Uterus (tissue), 4 donors: ENCODE results near the gene RABGAP1. TPM values are rescaled to one million over a fixed set of nuclear protein-coding genes. Genes with fewer than 3 reads are reported as not detected.
"Not testable (repeated sequence)": the region's sequence is repeated elsewhere in the genome, so short reads cannot be mapped to it uniquely, and the experiment has no call there.

Experiments
- DNase-seq, 2 donors: peaks; one replicate each; pipeline ENCODE4 v3.0.0-alpha.2; 2019 to 2020
- H3K27ac ChIP-seq, 2 donors: fragments of 200-600 bp; sonication (generic); 1 replicate in 1 of 2; 2 replicates in 1 of 2; pipeline ENCODE4 v1.5.1; 2016 to 2018
- H3K27me3 ChIP-seq, 2 donors: fragments of 200-600 bp; sonication (generic); one replicate each; pipeline ENCODE4 v1.5.1; 2018 to 2019; ENCODE audit warnings: control low read depth in 1 of 2
- H3K36me3 ChIP-seq, 2 donors: fragments of 200-600 bp; sonication (generic); one replicate each; pipeline ENCODE4 v1.5.1; 2019; ENCODE audit warnings: control low read depth in 1 of 2
- H3K4me1 ChIP-seq, 2 donors: fragments of 200-600 bp; sonication (generic); one replicate each; pipeline ENCODE4 v1.5.1; 2018 to 2019; ENCODE audit warnings: control low read depth in 1 of 2
- H3K4me3 ChIP-seq, 2 donors: fragments of 200-600 bp; sonication (generic); 1 replicate in 1 of 2; 2 replicates in 1 of 2; pipeline ENCODE4 v1.5.1; 2018 to 2019; ENCODE audit warnings: mild to moderate bottlenecking in 1 of 2
- H3K9me3 ChIP-seq, 2 donors: fragments of 200-600 bp; sonication (generic); one replicate each; pipeline ENCODE4 v1.5.1; 2019; ENCODE audit warnings: control low read depth in 1 of 2
- POLR2A ChIP-seq, 2 donors: fragments of 450-650 bp; IDR thresholded peaks; one replicate each; pipeline ENCODE4 v1.6.1; 2016; ENCODE audit warnings: antibody characterized with exemption in 2 of 2, mild to moderate bottlenecking in 1 of 2, moderate library complexity in 1 of 2
- intact Hi-C: fragments of 100-400 bp; cut with DNase I; formaldehyde crosslinking; loops from one replicate; pipeline ENCODE4 v1.15.1; 2023; ENCODE audit warnings: low total_unique reads
- total RNA-seq, 4 donors: library from RNA; depleted of rRNA in 3 of 4; stranded (reverse); fragments of >200 nt in 3 of 4; gene quantifications; one replicate each; pipeline versions ENCODE4 v1.1.0 to v1.2.4, GENCODE V29; 2014 to 2023
- TF ChIP-seq, protein P1 (sequence below), 4 experiments: fragments of 200-600 bp in 2 of 4; fragments of 450-650 bp in 2 of 4; sonication (generic) in 2 of 4; IDR thresholded peaks; one replicate each; pipeline ENCODE4 v1.5.1; 2016 to 2019; ENCODE audit warnings: antibody characterized with exemption in 4 of 4, mild to moderate bottlenecking in 2 of 4, moderate library complexity in 1 of 4
- donor health status: DM: yes; HTN: yes; CAD: no.

The RABGAP1 gene
- total RNA-seq, 4 donors from 2014 or later: 81.2 to 107 (median 91.0) TPM

DNA sequence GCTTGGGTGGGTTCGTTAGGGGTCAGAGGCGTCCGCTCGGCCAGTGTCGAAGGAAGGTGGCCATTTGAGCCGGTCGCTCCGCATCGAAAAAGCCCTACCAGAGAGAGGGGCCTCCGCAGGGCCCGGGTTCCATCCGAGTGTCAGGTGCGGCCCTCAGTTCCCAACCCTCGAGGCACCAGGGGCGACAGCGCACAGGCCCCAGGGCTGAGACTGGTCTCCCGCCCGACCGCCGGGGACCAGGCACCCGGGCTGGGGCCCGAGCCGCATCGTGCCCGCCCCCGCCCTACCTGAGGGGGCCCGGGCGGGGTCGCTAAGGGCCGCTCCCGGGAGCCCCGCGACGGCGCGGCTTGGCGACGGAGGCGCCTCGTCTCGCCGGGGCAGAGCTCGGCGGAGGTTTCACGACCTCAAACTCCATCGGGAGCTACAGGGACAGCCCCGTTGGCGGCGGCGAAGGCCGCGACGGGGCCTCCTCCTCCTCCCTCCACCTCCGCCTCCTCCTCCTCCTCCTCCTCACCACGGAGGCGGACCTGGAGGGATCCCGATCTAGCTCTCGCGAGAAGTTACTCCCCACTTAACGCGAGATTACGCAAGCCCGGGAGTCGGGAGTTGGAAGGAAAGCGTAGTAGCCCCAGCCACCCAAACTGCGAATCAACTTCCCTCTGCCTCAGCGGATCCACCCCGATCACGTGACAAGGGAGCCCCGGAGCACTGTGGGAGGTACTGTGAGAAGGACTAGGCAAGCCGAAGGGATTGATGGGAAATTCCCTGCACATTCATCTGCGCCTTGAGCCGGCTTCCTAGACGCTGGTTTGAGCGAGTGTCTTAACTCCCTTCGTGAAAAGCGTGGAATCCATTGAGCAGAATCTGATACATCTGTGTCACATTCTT is 35.8 kb upstream of the RABGAP1 start, which contains the start of gene RC3H2:
RC3H2 (minus strand) TSS at position 537 of the 888 bp plus-strand sequence. CDS start 7,850 bp downstream, outside the sequence.
- no peaks in the 10 kb centered on the region for H3K27me3 ChIP-seq
- H3K4me3 ChIP-seq: peak within 1 kb of the TSS; percentile 88 to 89
- TF ChIP-seq, protein P1, sequence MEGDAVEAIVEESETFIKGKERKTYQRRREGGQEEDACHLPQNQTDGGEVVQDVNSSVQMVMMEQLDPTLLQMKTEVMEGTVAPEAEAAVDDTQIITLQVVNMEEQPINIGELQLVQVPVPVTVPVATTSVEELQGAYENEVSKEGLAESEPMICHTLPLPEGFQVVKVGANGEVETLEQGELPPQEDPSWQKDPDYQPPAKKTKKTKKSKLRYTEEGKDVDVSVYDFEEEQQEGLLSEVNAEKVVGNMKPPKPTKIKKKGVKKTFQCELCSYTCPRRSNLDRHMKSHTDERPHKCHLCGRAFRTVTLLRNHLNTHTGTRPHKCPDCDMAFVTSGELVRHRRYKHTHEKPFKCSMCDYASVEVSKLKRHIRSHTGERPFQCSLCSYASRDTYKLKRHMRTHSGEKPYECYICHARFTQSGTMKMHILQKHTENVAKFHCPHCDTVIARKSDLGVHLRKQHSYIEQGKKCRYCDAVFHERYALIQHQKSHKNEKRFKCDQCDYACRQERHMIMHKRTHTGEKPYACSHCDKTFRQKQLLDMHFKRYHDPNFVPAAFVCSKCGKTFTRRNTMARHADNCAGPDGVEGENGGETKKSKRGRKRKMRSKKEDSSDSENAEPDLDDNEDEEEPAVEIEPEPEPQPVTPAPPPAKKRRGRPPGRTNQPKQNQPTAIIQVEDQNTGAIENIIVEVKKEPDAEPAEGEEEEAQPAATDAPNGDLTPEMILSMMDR (IDR thresholded peaks at IDR 0.05): peak in 2 of 4 experiments; percentile 1 to 19
- peak; percentile 98 to 99 for TF ChIP-seq POLR2A (IDR thresholded peaks at IDR 0.05)
- no peaks in the 10 kb centered on the region for H3K9me3 ChIP-seq
- H3K36me3 ChIP-seq: no peaks in the 10 kb centered on the region
- peak; percentile 99 to 100 for DNase-seq
- H3K27ac ChIP-seq: peak within 1 kb of the TSS; percentile 95 to 97
- intact Hi-C loops: no loop called here
- H3K4me1 ChIP-seq: peaks cover 4 to 16% of the 10 kb centered on the region in 2 donors

DNA sequence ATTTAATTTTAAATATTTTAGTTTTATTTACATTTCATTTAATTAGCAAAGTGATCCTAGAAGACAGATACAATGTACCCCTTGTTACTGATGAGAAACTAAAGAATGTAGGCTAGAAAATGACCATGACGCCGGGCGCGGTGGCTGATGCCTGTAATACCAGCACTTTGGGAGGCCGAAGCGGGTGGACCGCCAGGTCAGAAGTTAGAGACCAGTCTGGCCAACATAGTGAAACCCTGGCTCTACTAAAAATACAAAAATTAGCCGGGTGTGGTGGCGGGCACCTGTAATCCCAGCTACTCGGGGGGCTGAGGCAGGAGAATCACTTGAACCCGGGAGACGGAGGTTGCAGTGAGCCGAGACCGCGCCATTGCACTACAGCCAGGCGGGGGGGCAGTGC is 34.7 kb upstream of the RABGAP1 start:
- H3K27me3 ChIP-seq, H3K36me3 ChIP-seq, H3K4me3 ChIP-seq, H3K9me3 ChIP-seq, H3K27ac ChIP-seq, DNase-seq, intact Hi-C loops: not testable (repeated sequence)
- peaks cover 4 to 14% of the 10 kb centered on the region in 2 donors for H3K4me1 ChIP-seq

DNA sequence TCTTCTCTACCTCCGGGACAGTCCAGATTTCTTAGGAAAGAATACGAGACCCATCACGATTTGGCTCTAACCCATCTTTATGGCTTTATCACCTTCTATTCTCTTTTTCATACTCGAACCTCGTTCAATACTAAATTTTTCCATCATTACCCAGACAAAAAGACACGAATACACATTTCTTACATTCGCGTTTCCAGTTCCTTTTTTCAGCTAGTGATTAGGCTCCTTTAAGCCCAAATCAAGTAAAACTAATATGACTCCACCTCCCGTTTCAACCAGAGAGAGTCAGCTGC is 28.2 kb upstream of the RABGAP1 start:
- peak overlapping the region; percentile 68 to 73 for H3K4me3 ChIP-seq
- H3K9me3 ChIP-seq: no peaks in the 10 kb centered on the region
- peaks cover 0 to 5% of the 10 kb centered on the region in 2 donors for H3K4me1 ChIP-seq
- intact Hi-C loops: no loop called here
- H3K36me3 ChIP-seq: no peaks in the 10 kb centered on the region
- peak overlapping the region; percentile 76 to 86 for H3K27ac ChIP-seq
- H3K27me3 ChIP-seq: no peaks in the 10 kb centered on the region
- no peak for DNase-seq
- TF ChIP-seq POLR2A (IDR thresholded peaks at IDR 0.05): no peak
- TF ChIP-seq, protein P1 (IDR thresholded peaks at IDR 0.05): no peak

DNA sequence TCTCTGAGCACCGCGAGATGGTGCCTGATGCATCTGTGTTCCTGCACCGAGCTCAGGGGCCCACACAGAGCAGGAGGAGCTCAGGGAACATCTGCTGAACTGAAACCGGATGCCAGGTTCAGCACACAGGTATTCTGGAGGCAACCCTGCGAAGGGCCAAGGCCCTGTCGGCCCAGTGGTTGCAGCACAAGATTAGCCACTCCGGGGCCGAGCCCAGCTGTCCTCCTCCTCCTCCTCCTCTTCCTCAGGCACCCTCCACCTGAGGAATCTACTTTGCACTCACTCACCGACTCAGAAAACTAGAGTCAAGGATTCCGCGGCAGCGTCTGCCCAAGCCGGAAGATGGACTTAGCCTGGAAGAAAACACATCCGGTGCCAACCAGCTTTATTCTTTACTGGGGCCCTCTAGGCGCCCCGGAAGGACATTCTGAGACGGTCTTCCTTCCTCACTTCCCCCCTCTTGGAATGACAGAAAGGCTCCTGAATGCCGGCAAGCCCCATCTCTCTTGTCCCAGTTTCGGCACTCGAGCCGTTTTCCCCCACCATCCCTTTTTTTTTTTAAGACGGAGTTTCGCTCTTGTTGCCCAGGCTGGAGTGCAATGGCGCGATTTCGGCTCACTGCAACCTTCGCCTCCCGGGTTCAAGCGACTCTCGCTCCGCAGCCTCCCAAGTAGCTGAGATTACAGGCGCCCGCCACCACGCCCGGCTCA is 27.7 kb upstream of the RABGAP1 start, which contains the start of gene ZBTB6:
ZBTB6 (minus strand) TSS at position 360 of the 710 bp plus-strand sequence. CDS start 1,251 bp downstream, outside the sequence.
- no peaks in the 10 kb centered on the region for H3K9me3 ChIP-seq
- no peaks in the 10 kb centered on the region for H3K36me3 ChIP-seq
- peaks cover 0 to 5% of the 10 kb centered on the region in 2 donors for H3K4me1 ChIP-seq
- intact Hi-C loops: no loop called here
- no peak for TF ChIP-seq POLR2A (IDR thresholded peaks at IDR 0.05)
- TF ChIP-seq, protein P1 (IDR thresholded peaks at IDR 0.05): no peak
- no peaks in the 10 kb centered on the region for H3K27me3 ChIP-seq
- peak; percentile 69 for DNase-seq
- peak within 1 kb of the TSS; percentile 68 to 73 for H3K4me3 ChIP-seq
- peak within 1 kb of the TSS; percentile 76 to 86 for H3K27ac ChIP-seq

DNA sequence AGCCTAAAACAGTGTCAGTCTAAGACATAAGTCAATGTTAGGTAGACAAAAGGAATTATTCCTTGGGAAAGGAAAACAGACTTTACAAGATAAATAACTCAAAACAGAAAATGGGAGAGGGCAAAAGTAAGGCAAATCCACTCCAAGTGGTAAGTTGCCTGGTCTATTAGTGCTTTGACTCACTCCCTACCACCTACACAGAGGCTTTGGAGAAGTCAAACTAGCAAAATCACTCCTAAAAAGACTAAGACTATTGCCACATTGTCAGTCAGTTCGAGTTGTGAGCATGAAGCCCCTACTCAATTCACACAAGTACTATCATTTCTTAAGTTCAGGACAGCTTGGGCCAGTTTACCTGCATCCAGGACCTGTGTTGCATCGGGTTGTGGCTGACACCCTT is 22.5 kb upstream of the RABGAP1 start:
- H3K4me3 ChIP-seq: no peak overlapping the region
- H3K4me1 ChIP-seq: no peaks in the 10 kb centered on the region
- intact Hi-C loops: no loop called here
- no peaks in the 10 kb centered on the region for H3K9me3 ChIP-seq
- TF ChIP-seq, protein P1 (IDR thresholded peaks at IDR 0.05): no peak
- TF ChIP-seq POLR2A (IDR thresholded peaks at IDR 0.05): no peak
- H3K36me3 ChIP-seq: no peaks in the 10 kb centered on the region
- no peak overlapping the region for H3K27ac ChIP-seq
- DNase-seq: no peak
- H3K27me3 ChIP-seq: no peaks in the 10 kb centered on the region
